PC-9 (cell line): Measurements from ENCODE around the gene PTPRF. TPM values are rescaled to one million over a fixed set of nuclear protein-coding genes. Genes with fewer than 3 reads are reported as not detected.
"Not testable (repeated sequence)": the region's sequence is repeated elsewhere in the genome, so short reads cannot be mapped to it uniquely, and the experiment has no call there.

Experiments used
- BruUV-seq: library from RNA; stranded (reverse); fragments of 400-500 nt; replicated peaks from 2 replicates; lab custom pipeline; 2021; lab: Mats Ljungman, UMichigan
- CTCF ChIA-PET: fragments of 300-600 bp; sonication (Branson Sonifier 250); formaldehyde crosslinking; loops from one replicate; lab custom pipeline; 2022; ENCODE audit warnings: antibody characterized with exemption; lab: Charles Lee
- POLR2A ChIA-PET: fragments of 300-600 bp; sonication (Branson Sonifier 250); formaldehyde crosslinking; loops from one replicate; lab custom pipeline; 2022; ENCODE audit warnings: antibody characterized with exemption; ENCODE audit not compliant: unreplicated experiment; lab: Charles Lee
- DNase-seq, 2 experiments: peaks; one replicate each; pipeline versions ENCODE4 v3.0.0 to v3.0.0-alpha.2; 2015 to 2022; ENCODE audit warnings: mixed read lengths in 1 of 2
- H2AFZ ChIP-seq: fragments of 200-600 bp; sonication (generic); 2 replicates; pipeline ENCODE4 v1.8.1; 2017; ENCODE audit warnings: antibody characterized with exemption
- H3F3A ChIP-seq: fragments of 200-600 bp; sonication (generic); 2 replicates; pipeline ENCODE4 v1.8.1; 2017; ENCODE audit warnings: antibody characterized with exemption, mild to moderate bottlenecking, low read depth; ENCODE audit not compliant: insufficient read depth
- H3K27ac ChIP-seq: fragments of 200-600 bp; sonication (generic); 2 replicates; pipeline ENCODE4 v1.6.1; 2016; ENCODE audit warnings: mixed run types
- H3K27me3 ChIP-seq: fragments of 200-600 bp; sonication (generic); 2 replicates; pipeline ENCODE4 v1.6.1; 2016; ENCODE audit warnings: low read depth, mixed run types; ENCODE audit not compliant: insufficient read depth
- H3K36me3 ChIP-seq: fragments of 200-600 bp; sonication (generic); 2 replicates; pipeline ENCODE4 v1.6.1; 2016; ENCODE audit warnings: low read depth, mixed run types
- H3K4me1 ChIP-seq: fragments of 200-600 bp; sonication (generic); replicated peaks from 2 replicates; pipeline ENCODE4 v1.6.1; 2016; ENCODE audit warnings: mixed run types; ENCODE audit not compliant: insufficient read depth
- H3K4me2 ChIP-seq: fragments of 200-600 bp; sonication (generic); 2 replicates; pipeline ENCODE4 v1.6.1; 2017; ENCODE audit warnings: mixed run types
- H3K4me3 ChIP-seq: fragments of 200-600 bp; sonication (generic); 2 replicates; pipeline ENCODE4 v1.6.1; 2016; ENCODE audit warnings: mixed run types
- H3K79me2 ChIP-seq: fragments of 200-600 bp; sonication (generic); 2 replicates; pipeline ENCODE4 v1.6.1; 2017; ENCODE audit warnings: low read depth, mixed run types
- H3K9me2 ChIP-seq: fragments of 200-600 bp; sonication (generic); 2 replicates; pipeline ENCODE4 v1.8.1; 2017; ENCODE audit warnings: mild to moderate bottlenecking; ENCODE audit not compliant: insufficient read depth
- H3K9me3 ChIP-seq: fragments of 200-600 bp; sonication (generic); 2 replicates; pipeline ENCODE4 v1.8.1; 2016; ENCODE audit warnings: low read depth; ENCODE audit not compliant: insufficient read depth
- H4K20me1 ChIP-seq: fragments of 200-600 bp; sonication (generic); 2 replicates; pipeline ENCODE4 v1.8.1; 2017; ENCODE audit not compliant: insufficient read depth
- CTCF ChIP-seq: fragments of 200-600 bp; sonication (generic); conservative IDR thresholded peaks from 2 replicates; pipeline ENCODE4 v1.6.1; 2017; ENCODE audit warnings: mixed run types, antibody characterized with exemption, mild to moderate bottlenecking, moderate library complexity
- EZH2 ChIP-seq: fragments of 200-600 bp; sonication (generic); IDR thresholded peaks from 2 replicates; pipeline ENCODE4 v1.8.0; 2017; ENCODE audit warnings: antibody characterized with exemption, low read depth
- intact Hi-C: fragments of 100-400 bp; cut with micrococcal nuclease; formaldehyde crosslinking; loops from one replicate; pipeline ENCODE4 v1.10.0; 2022; ENCODE audit not compliant: unreplicated experiment
- total RNA-seq: library from RNA; stranded (reverse); gene quantifications from 2 replicates; pipeline ENCODE4 v1.2.3, GENCODE V29; 2021

The PTPRF gene
- total RNA-seq, 1 experiment from 2014 or later, result 359 TPM

GRCh38 chr1:43499898-43500297 lies 30.8 kb upstream of the PTPRF start:
- Histone ChIP-seq H2AFZ (no peak overlapping the region), H3K9me2 (no peaks in the 10 kb centered on the region), H3K36me3 (no peaks in the 10 kb centered on the region), H3K27me3 (no peaks in the 10 kb centered on the region), H3K4me1 (no peaks in the 10 kb centered on the region), H3K4me3 (no peak overlapping the region), H3F3A (peaks cover 5% of the 10 kb centered on the region; the same call in 1 of the 2 replicates), H3K9me3 (no peaks in the 10 kb centered on the region), H3K27ac (no peak overlapping the region), H4K20me1 (no peaks in the 10 kb centered on the region), H3K79me2 (no peaks in the 10 kb centered on the region), H3K4me2 (no peak overlapping the region)
- no peak for DNase-seq
- no TSS peak for BruUV-seq
- TF ChIP-seq EZH2 (no peak), CTCF (no peak)
- ChIA-PET CTCF (no interaction called here), POLR2A (interaction anchor here (0.7 kb wide), 1 partner anchor 22 kb away, joined by 3 read pairs; no protein-coding TSS in a partner anchor)
- intact Hi-C loops, result no loop called here

- H3K36me3 ChIP-seq, DNase-seq, H3K79me2 ChIP-seq, CTCF ChIA-PET, BruUV-seq, H3K27ac ChIP-seq, H3K4me3 ChIP-seq, H4K20me1 ChIP-seq, H3K9me2 ChIP-seq, H3K4me1 ChIP-seq, H3F3A ChIP-seq, intact Hi-C loops, H3K27me3 ChIP-seq, H3K9me3 ChIP-seq, H3K4me2 ChIP-seq, H2AFZ ChIP-seq: not testable (repeated sequence)
- POLR2A ChIA-PET, result interaction anchor here (0.6 kb wide), 1 partner anchor 47 kb away, joined by 3 read pairs; no protein-coding TSS in a partner anchor
These were observed 28.9 kb upstream of the PTPRF start for GRCh38 chr1:43501806-43502205.

GRCh38 chr1:43503534-43503933 lies 27.1 kb upstream of the PTPRF start:
- no peak overlapping the region for H3K4me3 ChIP-seq
- H3F3A ChIP-seq, result peaks cover 13% of the 10 kb centered on the region
- DNase-seq, result no peak
- no TSS peak for BruUV-seq
- no peaks in the 10 kb centered on the region for H3K36me3 ChIP-seq
- no peaks in the 10 kb centered on the region for H3K9me3 ChIP-seq
- H4K20me1 ChIP-seq, result no peaks in the 10 kb centered on the region
- no peak overlapping the region for H3K27ac ChIP-seq
- TF ChIP-seq EZH2, result no peak
- no peak for TF ChIP-seq CTCF
- no peak overlapping the region for H2AFZ ChIP-seq
- H3K27me3 ChIP-seq, result no peaks in the 10 kb centered on the region
- H3K79me2 ChIP-seq, result no peaks in the 10 kb centered on the region
- intact Hi-C loops, result no loop called here
- H3K9me2 ChIP-seq, result no peaks in the 10 kb centered on the region
- ChIA-PET POLR2A (no interaction called here), CTCF (no interaction called here)
- H3K4me1 ChIP-seq, result peaks cover 12% of the 10 kb centered on the region
- H3K4me2 ChIP-seq, result no peak overlapping the region
